Activated B cell treated with CpG ODN at 0.5 μM for 24 hours (primary cell): ENCODE measurements around the gene SEPSECS. TPM values are rescaled to one million over a fixed set of nuclear protein-coding genes. Genes with fewer than 3 reads are reported as not detected.

Experiments
- ATAC-seq: fragments of 200-7000 bp; cut with Tn5 transposase; one replicate; pipeline ENCODE4 v1.10.0; 2021; ENCODE audit warnings: low read depth, mild to moderate bottlenecking, moderate library complexity
- CTCF ChIA-PET: fragments of 350-600 bp; sonication (Branson Sonifier 250); formaldehyde crosslinking; loops from one replicate; lab custom pipeline; 2021; ENCODE audit warnings: antibody characterized with exemption; lab: Charles Lee
- POLR2A ChIA-PET: fragments of 350-600 bp; sonication (Branson Sonifier 250); formaldehyde crosslinking; loops from one replicate; lab custom pipeline; 2021; ENCODE audit warnings: antibody characterized with exemption; lab: Charles Lee
- DNase-seq: peaks from one replicate; pipeline ENCODE4 v3.0.0; 2022
- H3K27ac Mint-ChIP-seq: one replicate; pipeline ENCODE4 v1.8.0; 2020; ENCODE audit warnings: mixed read lengths
- H3K27me3 Mint-ChIP-seq: one replicate; pipeline ENCODE4 v1.8.0; 2021; ENCODE audit warnings: mixed read lengths
- H3K36me3 Mint-ChIP-seq: one replicate; pipeline ENCODE4 v1.8.0; 2021; ENCODE audit warnings: low read depth, mixed read lengths
- H3K4me1 Mint-ChIP-seq: one replicate; pipeline ENCODE4 v1.8.0; 2021; ENCODE audit warnings: mixed read lengths
- H3K4me3 Mint-ChIP-seq: one replicate; pipeline ENCODE4 v1.8.0; 2020; ENCODE audit warnings: mild to moderate bottlenecking, mixed read lengths
- H3K9me3 Mint-ChIP-seq: one replicate; pipeline ENCODE4 v1.8.0; 2020; ENCODE audit warnings: mixed read lengths
- CTCF ChIP-seq: fragments of 200-600 bp; IDR thresholded peaks from one replicate; pipeline ENCODE4 v1.8.0; 2022; ENCODE audit warnings: antibody characterized with exemption, mild to moderate bottlenecking
- intact Hi-C: fragments of 100-400 bp; cut with micrococcal nuclease; formaldehyde crosslinking; loops from one replicate; pipeline ENCODE4 v1.15.1; 2024
- total RNA-seq: library from RNA; stranded (reverse); gene quantifications from 2 replicates; pipeline ENCODE4 v1.2.3, GENCODE V29; 2022

SEPSECS gene
- total RNA-seq, 1 donor from 2014 or later: 12.4 TPM

DNA sequence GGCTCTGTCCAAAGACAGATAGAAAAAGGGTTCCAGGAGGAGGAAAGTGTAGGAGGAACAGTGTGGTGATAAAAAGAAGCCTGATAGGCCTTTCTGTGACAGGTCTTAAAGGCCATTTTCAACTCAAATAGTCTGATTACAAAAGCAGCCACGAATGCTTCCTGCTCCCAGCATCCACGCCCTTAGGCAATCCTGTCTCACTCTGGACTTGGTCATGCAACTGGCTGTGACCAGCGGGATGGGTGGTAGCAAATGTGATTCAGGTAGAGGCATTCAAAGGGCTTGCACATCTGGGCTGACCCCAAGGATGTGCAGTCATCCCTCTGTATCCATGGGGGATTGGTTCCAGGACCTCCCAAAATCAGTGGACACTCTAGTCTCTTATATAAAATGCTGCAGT, 14.4 kb upstream of the SEPSECS start:
- no peaks in the 10 kb centered on the region for H3K27me3 Mint-ChIP-seq
- ATAC-seq: no peak
- H3K4me3 Mint-ChIP-seq: no peak overlapping the region
- ChIA-PET CTCF (no interaction called here), POLR2A (no interaction called here)
- no peaks in the 10 kb centered on the region for H3K9me3 Mint-ChIP-seq
- H3K36me3 Mint-ChIP-seq: peaks cover 30% of the 10 kb centered on the region
- no peaks in the 10 kb centered on the region for H3K4me1 Mint-ChIP-seq
- DNase-seq: no peak
- intact Hi-C loops: no loop called here
- no peak for TF ChIP-seq CTCF
- H3K27ac Mint-ChIP-seq: no peak overlapping the region

- no peaks in the 10 kb centered on the region for H3K4me1 Mint-ChIP-seq
- H3K36me3 Mint-ChIP-seq: peaks cover 30% of the 10 kb centered on the region
- CTCF ChIA-PET: no interaction called here
- H3K4me3 Mint-ChIP-seq: no peak overlapping the region
- no peak for DNase-seq
- POLR2A ChIA-PET: no interaction called here
- H3K27me3 Mint-ChIP-seq: no peaks in the 10 kb centered on the region
- ATAC-seq: no peak
- intact Hi-C loops: no loop called here
- H3K9me3 Mint-ChIP-seq: no peaks in the 10 kb centered on the region
- no peak overlapping the region for H3K27ac Mint-ChIP-seq
- no peak for TF ChIP-seq CTCF
These were observed 13.0 kb upstream of the SEPSECS start for GRCh38 chr4:25172961-25173915.

- CTCF ChIA-PET: no interaction called here
These were observed 11.1 kb upstream of the SEPSECS start for GRCh38 chr4:25171201-25171865.

DNA sequence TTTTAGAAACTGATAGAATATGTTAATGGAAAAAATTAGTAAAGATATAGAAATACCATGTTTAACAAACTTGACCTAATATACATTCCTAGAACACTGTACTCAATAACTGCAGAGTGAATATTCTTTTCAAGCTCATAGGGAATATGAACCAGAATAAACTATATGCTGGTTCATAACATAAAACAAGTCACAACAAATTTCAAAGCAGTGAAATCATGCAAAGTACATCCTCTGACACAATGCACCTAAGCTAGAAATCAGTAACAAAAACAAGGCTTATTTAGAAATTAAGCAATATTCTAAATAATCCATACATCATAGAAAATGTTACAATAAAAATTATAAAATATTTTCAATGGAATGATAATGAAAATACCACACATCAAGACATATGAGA, 9.2 kb upstream of the SEPSECS start:
- intact Hi-C loops: loop anchor here (10.0 kb wide), 1 partner anchor 1655 kb away; no protein-coding TSS in a partner anchor
- Mint-ChIP-seq H3K36me3 (peaks cover 29% of the 10 kb centered on the region), H3K4me3 (no peak overlapping the region), H3K27me3 (no peaks in the 10 kb centered on the region), H3K9me3 (no peaks in the 10 kb centered on the region), H3K27ac (no peak overlapping the region), H3K4me1 (no peaks in the 10 kb centered on the region)
- TF ChIP-seq CTCF: no peak
- ATAC-seq (no peak), DNase-seq (no peak)
- ChIA-PET CTCF (interaction anchor here (0.5 to 0.8 kb wide), 2 partner anchors 16 to 197 kb away, joined by 3 read pairs; no protein-coding TSS in a partner anchor), POLR2A (no interaction called here)

More at GRCh38 chr4:25171201-25171865, 11.1 kb upstream of the SEPSECS start:
- intact Hi-C loops: no loop called here
- Mint-ChIP-seq H3K9me3 (no peaks in the 10 kb centered on the region), H3K36me3 (peaks cover 30% of the 10 kb centered on the region), H3K4me3 (no peak overlapping the region), H3K4me1 (no peaks in the 10 kb centered on the region), H3K27ac (no peak overlapping the region), H3K27me3 (no peaks in the 10 kb centered on the region)
- ATAC-seq: no peak
- POLR2A ChIA-PET: no interaction called here
- DNase-seq: no peak
- TF ChIP-seq CTCF: no peak

- CTCF ChIA-PET: no interaction called here
- intact Hi-C loops: loop anchor here (10.0 kb wide), 1 partner anchor 1659 kb away; no protein-coding TSS in a partner anchor
- H3K9me3 Mint-ChIP-seq: no peaks in the 10 kb centered on the region
- DNase-seq (no peak), ATAC-seq (no peak)
- no peaks in the 10 kb centered on the region for H3K27me3 Mint-ChIP-seq
- TF ChIP-seq CTCF: no peak
- H3K36me3 Mint-ChIP-seq: peaks cover 29% of the 10 kb centered on the region
- no peak overlapping the region for H3K27ac Mint-ChIP-seq
- POLR2A ChIA-PET: no interaction called here
- H3K4me1 Mint-ChIP-seq: peaks cover 16% of the 10 kb centered on the region
- H3K4me3 Mint-ChIP-seq: no peak overlapping the region
These were observed 5.7 kb upstream of the SEPSECS start for GRCh38 chr4:25165916-25166315.
